Stimulated activated CD4-positive, alpha-beta T cell treated with anti-CD3 and anti-CD28 coated beads, Interleukin-15, amount 100 ng/mL, for 1 hour (primary cell): ENCODE measurements around the gene AHCY.
A peak's percentile ranks its signal among the peaks of the same experiment; 100 is the strongest.

ENCODE experiments used
- DNase-seq, 2 donors: peaks; one replicate each; pipeline ENCODE4 v3.0.0-alpha.2; 2020; ENCODE audit warnings: low read depth in 1 of 2, low spot score in 1 of 2

The AHCY gene

GRCh38 chr20:34324541-34324940 lies 21.4 kb upstream of the AHCY start:
- DNase-seq, result no peak

GRCh38 chr20:34322267-34323105 lies 19.3 kb upstream of the AHCY start:
- no peak for DNase-seq

- no peak for DNase-seq
Measured at GRCh38 chr20:34320861-34321260, 17.7 kb upstream of the AHCY start.

GRCh38 chr20:34318609-34319443 lies 15.7 kb upstream of the AHCY start:
- DNase-seq, result no peak

DNA sequence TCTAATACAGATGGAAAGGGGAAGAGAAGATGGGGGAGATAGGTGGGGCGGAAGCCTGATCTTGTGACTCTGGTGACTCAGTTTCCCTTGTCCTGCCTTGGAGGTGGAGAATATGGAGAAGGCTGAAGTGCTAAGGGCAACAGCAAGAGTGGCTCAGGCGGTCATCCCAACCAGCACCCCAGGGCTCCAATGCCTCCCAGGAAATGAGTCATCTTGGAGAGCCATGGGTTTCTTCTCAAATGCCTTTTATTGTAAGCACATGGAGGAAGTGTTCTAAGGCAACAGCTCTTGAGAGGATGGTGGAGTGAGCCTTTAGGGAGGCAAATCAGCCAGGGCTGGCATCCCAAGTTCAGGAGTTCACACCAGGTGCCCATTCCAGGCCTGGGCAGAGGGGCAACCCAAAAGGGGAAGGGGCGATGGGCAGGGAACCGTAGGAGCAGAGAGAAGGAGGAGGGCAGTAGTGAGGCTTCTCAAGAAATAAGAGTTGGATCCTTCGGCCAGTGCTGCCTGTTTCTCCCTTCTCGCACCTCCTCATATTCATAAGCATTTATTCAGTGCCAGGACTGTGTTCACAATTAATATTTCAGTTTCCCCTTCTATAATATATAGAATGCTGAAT lies 13.2 kb upstream of the AHCY start:
- no peak for DNase-seq

DNA sequence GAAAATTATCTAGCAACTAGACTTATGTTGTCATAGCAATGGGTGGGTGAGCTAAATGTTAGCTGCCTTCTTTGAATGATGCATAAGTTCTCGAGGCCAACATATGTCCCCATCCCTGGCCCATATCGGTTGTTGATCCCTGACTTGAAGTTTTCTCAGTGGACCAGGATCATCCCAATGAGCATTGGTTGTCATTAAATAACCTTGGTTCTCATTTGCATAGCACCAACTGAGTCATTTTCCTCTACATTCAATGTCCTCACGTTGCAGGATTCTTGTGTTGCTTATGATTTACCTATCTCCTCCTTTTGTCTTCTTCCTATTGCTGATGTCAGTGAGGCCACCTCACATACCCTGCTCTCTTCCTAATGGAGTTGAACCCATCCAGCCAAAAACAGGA lies 12.1 kb upstream of the AHCY start:
- no peak for DNase-seq

GRCh38 chr20:34312544-34313217 lies 9.5 kb upstream of the AHCY start:
- peak; percentile 73 for DNase-seq

- no peak for DNase-seq
Measured at GRCh38 chr20:34312024-34312460, 8.9 kb upstream of the AHCY start.

GRCh38 chr20:34311118-34312023 lies 8.2 kb upstream of the AHCY start:
- DNase-seq, result no peak

- no peak for DNase-seq
Measured at GRCh38 chr20:34310481-34311117, 7.4 kb upstream of the AHCY start.

- no peak for DNase-seq
Measured at GRCh38 chr20:34309691-34310090, 6.5 kb upstream of the AHCY start.

DNA sequence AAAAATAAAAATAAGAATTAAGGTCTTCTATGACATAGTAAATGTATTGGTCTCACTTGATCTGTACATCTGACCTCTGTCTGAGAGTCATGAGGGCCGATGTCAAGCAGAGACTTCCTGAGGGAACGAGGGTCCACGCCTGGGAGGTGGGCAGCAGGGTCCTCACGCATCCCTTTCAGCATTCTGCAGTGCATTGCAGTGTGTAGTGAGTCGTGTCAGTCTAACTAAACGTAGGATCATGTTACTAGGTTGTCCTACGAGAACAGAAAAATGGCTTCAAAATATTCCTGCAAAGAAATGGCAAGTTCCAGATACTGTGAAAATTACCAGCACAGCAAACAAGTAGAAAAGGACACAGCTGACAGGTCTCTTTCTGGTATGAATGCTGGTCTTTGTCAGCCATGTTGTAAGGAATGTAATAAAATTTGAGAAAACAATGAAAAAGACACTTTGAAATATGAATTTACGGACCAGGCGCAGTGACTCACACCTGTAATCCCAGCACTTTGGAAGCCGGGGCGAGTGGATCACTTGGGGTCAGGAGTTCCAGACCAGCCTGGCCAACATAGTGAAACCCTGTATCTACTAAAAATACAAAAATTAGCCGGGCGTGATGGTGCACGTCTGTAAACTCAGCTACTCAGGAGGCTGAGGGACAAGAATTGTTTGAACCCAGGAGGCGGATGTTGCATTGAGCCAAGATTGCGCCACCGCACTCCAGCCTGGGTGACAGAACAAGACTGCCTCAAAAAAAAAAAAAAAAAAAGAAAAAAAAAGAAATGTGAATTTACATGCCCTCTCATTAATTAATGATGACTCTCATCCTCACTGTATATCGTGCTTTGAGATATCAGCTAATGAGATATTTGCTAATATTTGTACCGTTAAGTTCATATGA lies 2.4 kb upstream of the AHCY start:
- DNase-seq, result no peak

- no peak for DNase-seq
Measured at GRCh38 chr20:34302312-34302722, 838 bp downstream of the AHCY start.

- no peak for DNase-seq
Measured at GRCh38 chr20:34301587-34302311, 1.4 kb downstream of the AHCY start.

GRCh38 chr20:34300809-34301586 lies 2.2 kb downstream of the AHCY start:
- DNase-seq, result no peak

DNA sequence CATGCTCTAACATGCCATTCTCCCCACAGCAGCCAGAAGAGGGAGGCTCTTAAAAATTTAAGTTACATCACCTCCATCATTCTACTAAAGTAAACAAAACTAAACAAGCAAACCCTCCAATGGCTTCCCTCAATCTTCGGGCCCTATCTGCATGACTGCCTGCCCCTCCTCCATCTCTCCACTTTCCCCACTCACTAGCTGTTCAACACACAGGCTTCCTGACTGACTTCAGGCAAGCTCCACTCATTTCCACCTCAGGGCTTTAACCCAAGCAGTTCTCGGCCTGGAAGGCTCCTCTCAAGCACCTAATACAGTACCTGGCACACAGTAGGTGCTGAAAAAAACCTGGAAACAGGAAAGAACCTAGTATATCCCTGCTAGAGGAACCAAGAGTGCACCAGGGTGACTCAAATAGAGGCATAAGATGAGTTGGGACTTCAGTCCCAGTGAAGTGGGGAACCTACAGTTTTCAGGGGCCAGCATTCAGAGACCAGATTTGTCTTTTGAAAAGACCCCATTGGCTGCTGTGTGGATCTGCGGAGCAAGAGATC lies 2.8 kb downstream of the AHCY start:
- DNase-seq, result no peak
